ENCODE measurements around the gene ARSK.

GRCh38 chr5:95623706-95624105 is 68.8 kb downstream of the ARSK start:
- TF ChIP-seq, protein P1, sequence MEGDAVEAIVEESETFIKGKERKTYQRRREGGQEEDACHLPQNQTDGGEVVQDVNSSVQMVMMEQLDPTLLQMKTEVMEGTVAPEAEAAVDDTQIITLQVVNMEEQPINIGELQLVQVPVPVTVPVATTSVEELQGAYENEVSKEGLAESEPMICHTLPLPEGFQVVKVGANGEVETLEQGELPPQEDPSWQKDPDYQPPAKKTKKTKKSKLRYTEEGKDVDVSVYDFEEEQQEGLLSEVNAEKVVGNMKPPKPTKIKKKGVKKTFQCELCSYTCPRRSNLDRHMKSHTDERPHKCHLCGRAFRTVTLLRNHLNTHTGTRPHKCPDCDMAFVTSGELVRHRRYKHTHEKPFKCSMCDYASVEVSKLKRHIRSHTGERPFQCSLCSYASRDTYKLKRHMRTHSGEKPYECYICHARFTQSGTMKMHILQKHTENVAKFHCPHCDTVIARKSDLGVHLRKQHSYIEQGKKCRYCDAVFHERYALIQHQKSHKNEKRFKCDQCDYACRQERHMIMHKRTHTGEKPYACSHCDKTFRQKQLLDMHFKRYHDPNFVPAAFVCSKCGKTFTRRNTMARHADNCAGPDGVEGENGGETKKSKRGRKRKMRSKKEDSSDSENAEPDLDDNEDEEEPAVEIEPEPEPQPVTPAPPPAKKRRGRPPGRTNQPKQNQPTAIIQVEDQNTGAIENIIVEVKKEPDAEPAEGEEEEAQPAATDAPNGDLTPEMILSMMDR (conservative IDR thresholded peaks at IDR 0.05; ENCODE audit: low read depth, low read length) = no peak
- TF ChIP-seq MAFK (IDR thresholded peaks at IDR 0.05; ENCODE audit: low read depth, low read length) (no peak), RAD21 (IDR thresholded peaks at IDR 0.05; ENCODE audit: low read length) (no peak), POLR2A (IDR thresholded peaks at IDR 0.05; ENCODE audit: low read depth, low read length) (no peak), RFX5 (IDR thresholded peaks at IDR 0.05; ENCODE audit: low read depth, low read length) (no peak), MXI1 (IDR thresholded peaks at IDR 0.05; ENCODE audit: borderline replicate concordance, low read depth, low read length) (no peak), RCOR1 (IDR thresholded peaks at IDR 0.05; ENCODE audit: insufficient replicate concordance, low read length) (no peak), FOS (IDR thresholded peaks at IDR 0.05; ENCODE audit: low read depth, low read length) (no peak)
